HepG2 (cell line): ENCODE data around the gene ARHGAP5. TPM values are rescaled to one million over a fixed set of nuclear protein-coding genes. Genes with fewer than 3 reads are reported as not detected.

Experiments used
- AGO2 ChIP-seq: fragments of 200-400 bp; formaldehyde crosslinking; optimal IDR thresholded peaks from 2 replicates; pipeline ENCODE3; 2017; ENCODE audit warnings: mild to moderate bottlenecking, low read depth, low read length, moderate library complexity
- ARID3A ChIP-seq: IDR thresholded peaks from 2 replicates; pipeline ENCODE4 v1.6.1; 2012; ENCODE audit warnings: low read depth, low read length, improper control_type of control experiment
- CCDC6 ChIP-seq: sonication (generic); formaldehyde crosslinking; IDR thresholded peaks from 2 replicates; pipeline ENCODE4 v1.8.1; 2022; ENCODE audit warnings: mild to moderate bottlenecking, missing genetic modification reagents, moderate library complexity
- HNF4A ChIP-seq: sonication (generic); formaldehyde crosslinking; IDR thresholded peaks from 2 replicates; pipeline ENCODE4 v1.4.0; 2020; ENCODE audit warnings: missing genetic modification reagents
- HOXA9 ChIP-seq: sonication (generic); formaldehyde crosslinking; IDR thresholded peaks from 2 replicates; pipeline ENCODE4 v1.8.1; 2022; ENCODE audit warnings: missing genetic modification reagents, mild to moderate bottlenecking, moderate library complexity, borderline replicate concordance
- KAT8 ChIP-seq: IDR thresholded peaks from 2 replicates; pipeline ENCODE4 v1.6.1; 2016; ENCODE audit warnings: missing genetic modification reagents, missing compliant biosample characterization
- SNAPC5 ChIP-seq: sonication (generic); formaldehyde crosslinking; IDR thresholded peaks from 2 replicates; pipeline ENCODE4 v1.8.1; 2023; ENCODE audit warnings: mild to moderate bottlenecking, missing genetic modification reagents, borderline replicate concordance
- TBL1XR1 ChIP-seq: fragments of 150-350 bp; IDR thresholded peaks from 2 replicates; pipeline ENCODE4 v1.6.1; 2014; ENCODE audit warnings: borderline replicate concordance, low read length; ENCODE audit not compliant: partially characterized antibody
- TEAD3 ChIP-seq: optimal IDR thresholded peaks from 2 replicates; pipeline ENCODE3; 2016; ENCODE audit warnings: borderline replicate concordance
- THAP11 ChIP-seq: IDR thresholded peaks from 2 replicates; pipeline ENCODE4 v1.6.1; 2016; ENCODE audit warnings: missing biosample characterization, missing genetic modification reagents
- U2AF2 ChIP-seq: fragments of 200-400 bp; formaldehyde crosslinking; IDR thresholded peaks from 2 replicates; pipeline ENCODE4 v1.6.1; 2017; ENCODE audit warnings: low read depth, mild to moderate bottlenecking, low read length
- ZFP36L2 ChIP-seq: sonication (generic); formaldehyde crosslinking; IDR thresholded peaks from 2 replicates; pipeline ENCODE4 v1.4.0; 2020; ENCODE audit warnings: missing genetic modification reagents
- ZMYM3 ChIP-seq: sonication (generic); formaldehyde crosslinking; IDR thresholded peaks from 2 replicates; pipeline ENCODE4 v1.5.1; 2020; ENCODE audit warnings: mild to moderate bottlenecking, missing genetic modification reagents
- ZNF354B ChIP-seq: sonication (generic); formaldehyde crosslinking; IDR thresholded peaks from 2 replicates; pipeline ENCODE4 v1.8.0; 2022; ENCODE audit warnings: mild to moderate bottlenecking, missing genetic modification reagents
- ZNF414 ChIP-seq: sonication (generic); formaldehyde crosslinking; IDR thresholded peaks from 2 replicates; pipeline ENCODE4 v1.5.0; 2020; ENCODE audit warnings: missing genetic modification reagents
- ZNF432 ChIP-seq: sonication (generic); formaldehyde crosslinking; IDR thresholded peaks from 2 replicates; pipeline ENCODE4 v1.5.0; 2020; ENCODE audit warnings: missing genetic modification reagents, mild to moderate bottlenecking, borderline replicate concordance
- ZNF44 ChIP-seq: sonication (generic); formaldehyde crosslinking; IDR thresholded peaks from 2 replicates; pipeline ENCODE4 v1.5.1; 2020; ENCODE audit warnings: mild to moderate bottlenecking, missing genetic modification reagents
- ZNF484 ChIP-seq: sonication (generic); formaldehyde crosslinking; IDR thresholded peaks from 2 replicates; pipeline ENCODE4 v1.5.1; 2020; ENCODE audit warnings: mild to moderate bottlenecking, low read depth, missing genetic modification reagents, borderline replicate concordance
- ZNF496 ChIP-seq: sonication (generic); formaldehyde crosslinking; IDR thresholded peaks from 2 replicates; pipeline ENCODE4 v1.8.1; 2023; ENCODE audit warnings: mild to moderate bottlenecking, moderate library complexity, missing genetic modification reagents; ENCODE audit not compliant: insufficient replicate concordance
- ZNF547 ChIP-seq: sonication (generic); formaldehyde crosslinking; IDR thresholded peaks from 2 replicates; pipeline ENCODE4 v1.5.1; 2020; ENCODE audit warnings: mild to moderate bottlenecking, missing genetic modification reagents
- ZNF569 ChIP-seq: sonication (generic); formaldehyde crosslinking; IDR thresholded peaks from 2 replicates; pipeline ENCODE4 v1.5.0; 2020; ENCODE audit warnings: mild to moderate bottlenecking, missing genetic modification reagents, moderate library complexity, borderline replicate concordance
- ZNF598 ChIP-seq: sonication (generic); formaldehyde crosslinking; IDR thresholded peaks from 2 replicates; pipeline ENCODE4 v1.5.1; 2020; ENCODE audit warnings: mild to moderate bottlenecking, missing genetic modification reagents, borderline replicate concordance
- ZNF678 ChIP-seq: sonication (generic); formaldehyde crosslinking; IDR thresholded peaks from 2 replicates; pipeline ENCODE4 v1.4.0; 2020; ENCODE audit warnings: mild to moderate bottlenecking, missing genetic modification reagents
- ZNF749 ChIP-seq: sonication (generic); formaldehyde crosslinking; IDR thresholded peaks from 2 replicates; pipeline ENCODE4 v1.8.0; 2022; ENCODE audit warnings: mild to moderate bottlenecking, missing genetic modification reagents, moderate library complexity, borderline replicate concordance
- ZNF777 ChIP-seq: sonication (generic); formaldehyde crosslinking; IDR thresholded peaks from 2 replicates; pipeline ENCODE4 v1.4.0; 2020; ENCODE audit warnings: missing genetic modification reagents
- ZSCAN21 ChIP-seq: sonication (generic); formaldehyde crosslinking; IDR thresholded peaks from 2 replicates; pipeline ENCODE4 v1.8.0; 2022; ENCODE audit warnings: mild to moderate bottlenecking, missing genetic modification reagents, moderate library complexity, borderline replicate concordance
- ZSCAN29 ChIP-seq: sonication (generic); formaldehyde crosslinking; conservative IDR thresholded peaks from 2 replicates; pipeline ENCODE4 v1.4.0; 2020; ENCODE audit warnings: mild to moderate bottlenecking, missing genetic modification reagents
- polyA plus RNA-seq, 8 experiments: library from polyadenylated mRNA; depleted of rRNA in 3 of 8; stranded (reverse) in 7 of 8; unstranded in 1 of 8; fragments of >200 nt; fragmentation: Illumina TruSeq in 4 of 8; extraction: Trizol in 4 of 8; gene quantifications; 2 replicates each; pipeline versions ENCODE4 v1.2.1 to v1.2.3, GENCODE V29; 2011 to 2016; ENCODE audit warnings: low read depth in 4 of 8, missing spikeins in 1 of 8, mixed read lengths in 1 of 8; ENCODE audit not compliant: insufficient read depth in 1 of 8
- total RNA-seq, 5 experiments: library from RNA; depleted of rRNA; stranded (reverse); fragments of >200 nt; fragmentation: Illumina TruSeq; extraction: Trizol; gene quantifications; 2 replicates each; pipeline ENCODE4 v1.2.3, GENCODE V29; 2016; ENCODE audit warnings: low read depth in 1 of 5

ARHGAP5 gene
- total and polyA plus RNA-seq, 2 of the 13 experiments (the other 11 are each of a cell fraction or from before 2014, with no cell fraction given) = 33.7 to 144 TPM

GRCh38 chr14:32201816-32202490 lies 124.8 kb downstream of the ARHGAP5 start, which contains the start of gene RNU6-7 (continued):
- TF ChIP-seq ZNF484 (CRISPR knock-in tag) (no peak; the same call in 1 of the 2 replicates), ZMYM3 (CRISPR knock-in tag) (no peak), AGO2 (no peak), TEAD3 (CRISPR knock-in tag) (no peak), ZSCAN29 (CRISPR knock-in tag) (no peak; the same call in 1 of the 2 replicates), TBL1XR1 (peak; percentile 11), ARID3A (0 out of 2 replicates have a peak, but pooled peaks have one; percentile 22), ZNF547 (no peak; the same call in 1 of the 2 replicates), ZNF749 (CRISPR knock-in tag) (no peak; the same call in 1 of the 2 replicates), KAT8 (CRISPR knock-in tag) (no peak; the same call in 1 of the 2 replicates), ZNF44 (no peak), THAP11 (CRISPR knock-in tag) (no peak; the same call in 1 of the 2 replicates), HOXA9 (CRISPR knock-in tag) (peak; percentile 88), ZNF496 (CRISPR knock-in tag) (no peak), ZNF678 (CRISPR knock-in tag) (no peak), ZNF569 (CRISPR knock-in tag) (no peak; the same call in 1 of the 2 replicates), ZNF354B (CRISPR knock-in tag) (peak; percentile 60; the same call in 1 of the 2 replicates), ZNF777 (CRISPR knock-in tag) (no peak), ZNF598 (no peak; the same call in 1 of the 2 replicates), ZNF432 (no peak), SNAPC5 (CRISPR knock-in tag) (peak; percentile 100), U2AF2 (peak; percentile 0; the same call in 1 of the 2 replicates), ZFP36L2 (CRISPR knock-in tag) (peak; percentile 51; the same call in 1 of the 2 replicates), ZNF414 (CRISPR knock-in tag) (peak; percentile 25; the same call in 1 of the 2 replicates), CCDC6 (CRISPR knock-in tag) (peak; percentile 23; the same call in 1 of the 2 replicates), ZSCAN21 (0 out of 2 replicates have a peak, but pooled peaks have one; percentile 25), HNF4A (CRISPR knock-in tag) (no peak; the same call in 1 of the 2 replicates)
